ENCODE results near the gene KRT71.
"Not testable (repeated sequence)": the region's sequence is repeated elsewhere in the genome, so short reads cannot be mapped to it uniquely, and the experiment has no call there.

The KRT71 gene

DNA sequence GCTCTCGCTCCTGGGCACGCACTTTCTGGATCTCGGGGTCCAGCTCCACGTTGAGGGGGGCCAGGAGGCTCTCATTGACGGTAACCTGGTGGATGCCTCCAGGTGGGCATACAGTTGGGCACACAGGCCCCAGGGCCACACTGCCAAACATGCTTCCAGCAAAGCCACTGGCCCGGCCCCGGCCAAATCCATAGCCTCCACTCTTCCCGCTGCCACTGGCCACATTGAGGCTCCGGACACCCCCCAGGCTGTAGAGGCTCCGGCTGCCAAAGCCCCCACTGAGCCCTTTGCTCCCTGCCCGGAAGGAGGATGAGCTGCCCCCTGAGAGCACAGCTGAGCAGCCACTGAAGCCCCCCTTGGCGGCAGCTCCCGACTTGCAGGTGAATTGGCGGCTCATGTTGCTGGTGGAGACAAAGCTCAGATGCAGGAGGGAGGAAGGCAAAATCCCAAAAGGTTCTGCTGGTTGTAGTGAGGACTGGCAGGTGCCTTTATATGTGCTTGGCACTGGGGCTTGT lies at the start of gene KRT71:
Gene KRT71 (minus strand): TSS at position 465 of the 515 bp plus-strand sequence. CDS start 68 bp downstream, at position 397.
- TF ChIP-seq JUND (IDR thresholded peaks at IDR 0.05; ENCODE audit: low read depth) = no peak
- in situ Hi-C loops (cut with HindIII; ENCODE audit: low pct_unique_long_range_greater_than_20kb, low sequenced_read_pairs) = no loop called here
- no peak for DNase-seq (ENCODE audit: low read depth in 1 of 2, low spot score in 1 of 2)

DNA sequence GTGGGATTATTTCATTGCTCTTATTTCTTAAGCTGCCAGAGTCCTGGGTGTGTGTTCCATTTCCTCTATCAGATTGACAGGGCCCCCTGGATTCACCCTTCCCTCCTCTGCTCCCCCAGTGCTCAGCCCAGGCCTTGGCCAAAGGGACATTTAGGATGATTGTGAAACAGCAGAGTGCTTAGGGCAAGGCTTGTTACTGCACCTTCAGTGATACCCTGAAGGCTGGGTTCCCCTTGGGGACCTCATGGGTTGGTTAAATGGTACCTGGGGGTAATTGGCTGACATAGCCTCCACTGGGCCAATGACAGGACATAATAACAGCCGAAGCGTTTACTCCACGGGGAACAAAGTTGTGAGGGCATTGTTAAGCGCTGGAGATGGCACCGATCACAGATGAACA lies 49.6 kb upstream of the KRT71 start:
- no peak for TF ChIP-seq JUND (IDR thresholded peaks at IDR 0.05; ENCODE audit: low read depth)
- no peak for DNase-seq (ENCODE audit: low read depth in 1 of 2, low spot score in 1 of 2)
- in situ Hi-C loops (cut with HindIII; ENCODE audit: low pct_unique_long_range_greater_than_20kb, low sequenced_read_pairs) = no loop called here

DNA sequence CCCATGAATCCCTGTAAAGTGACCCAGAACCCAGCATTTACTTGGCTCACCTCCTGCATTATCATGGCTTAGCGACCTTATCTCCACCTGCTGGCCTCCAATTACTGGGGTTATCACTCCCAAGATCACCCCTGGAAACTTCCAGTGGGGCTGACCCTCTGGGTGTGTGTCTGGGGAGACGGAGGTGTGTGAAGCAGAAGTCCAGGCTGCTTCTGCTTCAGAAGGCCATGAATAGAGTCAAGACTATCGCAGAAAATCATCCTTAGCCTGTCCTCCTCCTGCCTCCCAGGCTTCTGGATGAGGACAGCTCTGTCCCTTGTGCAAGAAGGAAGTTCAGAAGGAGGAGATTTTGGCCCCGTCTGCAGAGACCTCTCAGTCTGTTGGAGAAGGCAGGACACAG lies 48.7 kb upstream of the KRT71 start:
- in situ Hi-C loops (cut with HindIII; ENCODE audit: low pct_unique_long_range_greater_than_20kb, low sequenced_read_pairs) = no loop called here
- no peak for DNase-seq (ENCODE audit: low read depth in 1 of 2, low spot score in 1 of 2)
- TF ChIP-seq JUND (IDR thresholded peaks at IDR 0.05; ENCODE audit: low read depth) = no peak

DNA sequence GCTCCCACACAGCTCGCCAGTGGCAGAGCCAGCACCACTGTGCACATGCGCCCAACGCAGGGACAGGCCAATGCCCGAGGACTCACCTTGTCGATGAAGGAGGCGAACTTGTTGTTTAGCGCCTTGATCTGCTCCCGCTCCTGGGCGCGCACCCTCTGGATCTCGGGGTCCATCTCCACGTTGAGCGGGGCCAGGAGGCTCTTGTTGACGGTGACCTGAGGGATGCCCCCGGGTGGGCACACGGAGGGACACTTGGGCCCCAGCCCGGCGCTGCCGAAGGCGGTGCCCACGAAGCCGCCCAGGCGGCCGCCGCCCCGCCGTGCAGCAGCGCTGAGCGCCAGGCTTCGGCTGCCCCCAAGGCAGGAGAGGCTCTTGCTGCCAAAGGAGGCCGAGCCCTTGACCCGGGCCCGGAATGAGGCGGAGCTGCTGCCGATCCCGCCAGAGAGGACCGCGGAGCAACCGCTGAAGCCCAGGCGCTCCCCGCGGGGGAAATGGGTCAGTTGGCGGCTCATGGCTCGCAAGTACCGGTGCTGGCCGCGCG lies 48.1 kb upstream of the KRT71 start, which contains the start of gene KRT72:
Gene KRT72 (minus strand): TSS at position 523 of the 541 bp plus-strand sequence. CDS start 11 bp downstream, at position 512.
- no peak for TF ChIP-seq JUND (IDR thresholded peaks at IDR 0.05; ENCODE audit: low read depth)
- in situ Hi-C loops (cut with HindIII; ENCODE audit: low pct_unique_long_range_greater_than_20kb, low sequenced_read_pairs) = no loop called here
- no peak for DNase-seq (ENCODE audit: low read depth in 1 of 2, low spot score in 1 of 2)

DNA sequence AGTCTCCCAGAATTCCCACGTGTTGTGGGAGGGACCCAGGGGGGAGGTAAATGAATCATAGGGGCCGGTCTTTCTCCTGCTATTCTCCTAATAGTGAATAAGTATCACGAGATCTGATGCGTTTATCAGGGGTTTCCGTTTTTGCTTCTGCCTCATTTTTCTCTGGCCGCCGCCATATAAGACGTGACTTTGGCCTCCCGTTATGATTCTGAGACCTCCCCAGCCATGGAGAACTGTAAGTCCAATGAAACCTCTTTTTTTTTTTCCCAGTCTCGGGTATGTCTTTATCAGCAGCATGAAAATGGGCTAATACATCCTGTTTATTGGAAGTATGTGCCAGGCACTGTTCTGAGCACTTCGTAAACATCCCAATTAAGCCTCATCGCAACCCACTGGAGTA lies 47.5 kb upstream of the KRT71 start:
- no peak for DNase-seq (ENCODE audit: low read depth in 1 of 2, low spot score in 1 of 2)
- TF ChIP-seq JUND (IDR thresholded peaks at IDR 0.05; ENCODE audit: low read depth) = no peak
- in situ Hi-C loops (cut with HindIII; ENCODE audit: low pct_unique_long_range_greater_than_20kb, low sequenced_read_pairs) = no loop called here

DNA sequence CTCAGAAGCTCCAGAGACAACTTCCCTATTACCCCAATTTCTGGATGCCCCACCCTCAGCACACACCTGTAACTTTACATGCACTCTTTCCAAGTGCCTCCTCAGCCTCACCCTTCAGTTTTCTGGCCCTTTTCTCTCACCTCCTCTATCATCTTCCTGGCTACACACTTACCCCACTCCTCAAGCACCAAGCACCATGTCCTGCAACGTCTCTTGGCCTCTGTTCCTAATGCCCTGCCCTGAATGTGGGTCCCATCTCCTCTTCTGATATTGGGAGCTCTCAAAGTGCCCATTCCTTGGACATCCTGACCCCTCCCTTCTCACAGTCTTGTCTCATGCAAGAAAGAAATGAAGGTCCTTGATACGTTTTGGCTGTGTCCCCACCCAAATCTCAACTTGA lies 47.1 kb upstream of the KRT71 start:
- TF ChIP-seq JUND (IDR thresholded peaks at IDR 0.05; ENCODE audit: low read depth) = no peak
- DNase-seq (ENCODE audit: low read depth in 1 of 2, low spot score in 1 of 2) = no peak
- in situ Hi-C loops (cut with HindIII; ENCODE audit: low pct_unique_long_range_greater_than_20kb, low sequenced_read_pairs) = no loop called here

DNA sequence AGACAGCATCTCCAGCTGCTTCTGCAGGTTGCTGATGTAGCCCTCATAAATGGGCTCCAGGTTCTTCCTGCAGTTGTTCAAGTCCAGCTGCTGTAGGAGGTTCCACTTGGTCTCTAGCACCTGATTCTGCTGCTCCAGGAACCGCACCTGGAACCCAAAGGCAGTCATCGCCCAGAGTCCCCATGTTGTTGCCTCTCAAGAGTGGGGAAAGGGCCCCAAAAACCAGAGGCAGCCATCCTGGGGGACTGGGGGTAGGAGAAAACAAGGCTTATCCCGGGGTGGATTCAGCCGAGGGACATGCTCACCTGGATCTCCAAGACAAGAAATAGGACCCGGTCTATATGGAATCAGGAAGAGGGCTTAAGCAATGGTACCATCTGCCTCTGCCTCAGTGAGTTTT lies 46.0 kb upstream of the KRT71 start:
- in situ Hi-C loops (cut with HindIII; ENCODE audit: low pct_unique_long_range_greater_than_20kb, low sequenced_read_pairs) = no loop called here
- no peak for TF ChIP-seq JUND (IDR thresholded peaks at IDR 0.05; ENCODE audit: low read depth)
- no peak for DNase-seq (ENCODE audit: low read depth in 1 of 2, low spot score in 1 of 2)

DNA sequence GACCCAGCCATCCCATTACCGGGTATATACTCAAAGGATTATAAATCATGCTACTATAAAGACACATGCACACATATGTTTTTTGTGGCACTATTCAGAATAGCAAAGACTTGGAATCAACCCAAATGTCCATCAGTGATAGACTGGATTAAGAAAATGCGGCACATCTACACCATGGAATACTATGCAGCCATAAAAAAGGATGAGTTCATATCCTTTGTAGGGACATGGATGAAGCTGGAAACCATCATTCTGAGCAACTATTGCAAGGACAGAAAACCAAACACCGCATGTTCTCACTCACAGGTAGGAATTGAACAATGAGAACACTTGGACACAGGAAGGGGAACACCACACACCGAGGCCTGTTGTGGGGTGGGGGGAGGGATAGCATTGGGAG lies 41.3 kb upstream of the KRT71 start:
- in situ Hi-C loops (cut with HindIII; ENCODE audit: low pct_unique_long_range_greater_than_20kb, low sequenced_read_pairs); DNase-seq (ENCODE audit: low read depth in 1 of 2, low spot score in 1 of 2): not testable (repeated sequence)

DNA sequence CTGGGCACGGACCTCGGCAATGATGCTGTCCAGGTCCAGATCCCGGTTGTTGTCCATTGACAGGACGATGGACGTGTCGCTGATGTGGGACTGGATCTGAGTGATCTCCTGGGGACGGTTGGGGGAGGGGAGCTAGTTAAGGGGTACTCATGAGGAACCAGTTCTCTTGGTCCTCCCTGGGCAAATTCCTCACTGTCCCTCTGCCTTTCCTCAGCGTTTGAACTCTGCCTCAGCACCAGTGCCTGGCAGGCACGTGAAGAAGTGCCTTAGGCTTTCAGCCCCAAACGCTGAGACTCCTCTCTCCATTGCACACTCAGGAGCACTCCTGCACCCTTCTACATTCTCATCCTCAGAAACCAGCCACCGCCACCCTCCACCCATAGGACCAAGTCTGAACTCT lies 38.6 kb upstream of the KRT71 start:
- DNase-seq (ENCODE audit: low read depth in 1 of 2, low spot score in 1 of 2) = no peak
- in situ Hi-C loops (cut with HindIII; ENCODE audit: low pct_unique_long_range_greater_than_20kb, low sequenced_read_pairs) = no loop called here
- no peak for TF ChIP-seq JUND (IDR thresholded peaks at IDR 0.05; ENCODE audit: low read depth)

DNA sequence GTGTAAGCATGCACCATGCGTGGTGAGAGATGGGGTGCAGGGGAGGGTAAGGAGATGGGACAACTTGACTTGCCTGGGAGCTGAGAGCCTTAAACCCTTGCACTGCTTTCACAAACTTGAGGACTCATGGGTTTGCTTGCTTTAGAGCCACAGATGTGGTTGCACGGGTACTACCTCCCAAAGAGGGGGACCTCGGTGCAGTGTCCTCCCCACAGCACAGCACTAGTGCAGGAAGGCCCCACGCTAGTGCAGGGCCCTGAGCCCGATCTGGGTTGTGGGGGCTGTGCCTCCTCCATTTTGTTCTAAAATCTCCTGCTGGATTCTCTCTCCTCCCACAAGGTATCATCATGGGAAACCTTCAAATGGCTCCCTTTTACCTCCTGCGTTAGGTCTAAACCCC lies 37.1 kb upstream of the KRT71 start:
- TF ChIP-seq JUND (IDR thresholded peaks at IDR 0.05; ENCODE audit: low read depth) = no peak
- in situ Hi-C loops (cut with HindIII; ENCODE audit: low pct_unique_long_range_greater_than_20kb, low sequenced_read_pairs) = no loop called here
- DNase-seq (ENCODE audit: low read depth in 1 of 2, low spot score in 1 of 2) = no peak

DNA sequence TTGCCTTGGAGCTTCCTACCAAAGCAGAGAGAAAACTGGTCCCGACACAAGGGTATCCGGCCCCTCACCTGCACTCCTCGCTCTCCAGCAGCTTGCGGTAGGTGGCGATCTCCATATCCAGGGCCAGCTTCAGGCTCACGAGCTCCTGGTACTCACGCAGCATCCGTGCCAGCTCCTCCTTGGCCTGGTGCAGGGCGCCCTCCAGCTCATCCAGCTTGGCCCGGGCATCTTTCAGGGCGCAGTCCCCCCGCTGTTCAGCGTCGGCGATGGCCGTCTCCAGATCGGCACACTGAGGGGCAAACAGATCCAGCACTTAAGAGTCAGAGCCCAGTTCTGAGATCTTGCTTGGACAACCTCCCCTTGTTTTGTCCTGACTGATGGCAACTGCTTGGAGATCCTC lies 34.6 kb upstream of the KRT71 start:
- TF ChIP-seq JUND (IDR thresholded peaks at IDR 0.05; ENCODE audit: low read depth) = no peak
- DNase-seq (ENCODE audit: low read depth in 1 of 2, low spot score in 1 of 2) = no peak
- in situ Hi-C loops (cut with HindIII; ENCODE audit: low pct_unique_long_range_greater_than_20kb, low sequenced_read_pairs) = no loop called here

DNA sequence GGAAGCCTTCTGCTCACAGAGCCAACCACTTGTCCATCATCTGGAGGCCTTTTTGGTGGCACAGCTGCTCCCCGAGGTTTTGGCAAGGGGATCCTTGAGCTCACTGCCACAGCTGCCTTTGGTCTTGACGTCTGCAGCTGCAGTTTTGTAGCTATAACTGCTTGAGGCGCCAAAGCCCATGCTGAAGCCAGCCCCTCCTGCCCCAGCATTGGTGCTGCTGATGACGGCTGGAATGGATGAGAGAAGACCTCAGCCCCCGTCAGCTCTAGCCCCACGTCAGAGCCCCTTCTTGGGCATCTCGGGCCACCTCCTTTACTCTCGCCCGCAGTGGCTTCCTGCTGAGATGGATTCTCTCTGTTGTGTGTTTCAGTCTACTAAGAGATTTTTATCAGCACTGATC lies 33.0 kb upstream of the KRT71 start:
- in situ Hi-C loops (cut with HindIII; ENCODE audit: low pct_unique_long_range_greater_than_20kb, low sequenced_read_pairs) = no loop called here
- TF ChIP-seq JUND (IDR thresholded peaks at IDR 0.05; ENCODE audit: low read depth) = no peak
- no peak for DNase-seq (ENCODE audit: low read depth in 1 of 2, low spot score in 1 of 2)

DNA sequence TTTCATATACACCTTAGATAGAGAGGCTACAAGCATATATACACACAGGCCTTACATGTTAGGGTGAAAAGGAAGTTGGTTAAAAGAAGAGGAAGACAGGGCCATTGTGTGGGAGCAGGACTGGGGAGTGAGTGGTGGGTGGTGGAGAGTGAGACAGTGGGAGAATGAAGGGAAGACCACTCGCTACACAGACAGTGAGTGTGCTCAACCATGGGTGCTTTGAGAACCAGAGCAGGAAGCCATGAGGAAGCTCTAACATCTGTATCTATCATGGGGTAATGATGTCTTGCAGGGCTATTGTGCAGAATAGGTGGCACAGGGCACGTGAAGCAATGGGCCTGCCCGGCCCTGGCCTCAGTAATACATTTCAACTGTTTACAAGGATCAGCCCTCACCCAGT lies 32.1 kb upstream of the KRT71 start:
- no peak for TF ChIP-seq JUND (IDR thresholded peaks at IDR 0.05; ENCODE audit: low read depth)
- in situ Hi-C loops (cut with HindIII; ENCODE audit: low pct_unique_long_range_greater_than_20kb, low sequenced_read_pairs) = no loop called here
- DNase-seq (ENCODE audit: low read depth in 1 of 2, low spot score in 1 of 2) = no peak

DNA sequence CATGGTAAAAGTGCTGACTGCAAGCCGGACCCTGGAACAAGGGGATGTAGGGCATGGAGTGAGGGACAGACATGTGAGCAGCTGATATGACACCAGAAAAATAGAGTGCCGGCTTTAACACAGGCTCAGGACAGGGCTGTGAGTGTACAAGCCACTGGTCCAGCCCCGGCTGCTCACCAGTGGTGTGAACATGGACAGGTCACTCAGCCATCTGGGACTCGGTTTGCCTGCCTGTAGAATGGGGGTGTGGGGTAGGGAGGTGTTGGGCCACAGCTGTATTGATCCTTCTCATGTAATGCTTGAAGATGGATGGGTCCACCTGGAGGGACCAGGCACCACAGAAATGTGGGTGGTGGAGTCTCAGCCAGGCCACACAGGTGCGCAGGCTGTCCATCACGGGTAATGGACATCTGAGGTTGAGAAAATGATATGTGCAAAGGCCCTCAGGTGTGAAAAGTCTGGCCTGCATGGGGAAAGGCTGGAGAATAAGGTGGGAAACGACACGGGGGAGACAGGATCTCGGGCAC lies 31.3 kb upstream of the KRT71 start:
- TF ChIP-seq JUND (IDR thresholded peaks at IDR 0.05; ENCODE audit: low read depth) = no peak
- in situ Hi-C loops (cut with HindIII; ENCODE audit: low pct_unique_long_range_greater_than_20kb, low sequenced_read_pairs) = no loop called here
- no peak for DNase-seq (ENCODE audit: low read depth in 1 of 2, low spot score in 1 of 2)

All from T47D (cell line).